Thyroid gland (tissue), 4 donors: ENCODE data around the gene H1-8.
"Not testable (repeated sequence)": the region's sequence is repeated elsewhere in the genome, so short reads cannot be mapped to it uniquely, and the experiment has no call there.

Experiments
- CTCF ChIP-seq, 6 experiments: fragments of 200-600 bp in 3 of 6; fragments of 450-650 bp in 3 of 6; sonication (generic) in 3 of 6; IDR thresholded peaks; one replicate each; pipeline ENCODE4 v1.5.1; 2016 to 2019; ENCODE audit warnings: antibody characterized with exemption in 6 of 6, mild to moderate bottlenecking in 2 of 6, inconsistent platforms in 1 of 6, moderate library complexity in 1 of 6
- POLR2A ChIP-seq, 2 donors: fragments of 450-650 bp; IDR thresholded peaks; one replicate each; pipeline ENCODE4 v1.6.1; 2017; ENCODE audit warnings: antibody characterized with exemption in 2 of 2, mild to moderate bottlenecking in 2 of 2, moderate library complexity in 1 of 2

- TF ChIP-seq POLR2A, CTCF (IDR thresholded peaks at IDR 0.05): not testable (repeated sequence)
Observed at GRCh38 chr3:129498603-129499488, 44.1 kb upstream of the H1-8 start.
